ENCODE measurements around the gene ZNF865. TPM values are rescaled to one million over a fixed set of nuclear protein-coding genes. Genes with fewer than 3 reads are reported as not detected.

ZNF865 gene
- total and polyA plus RNA-seq, 12 donors, result 0.72 to 24.7 (median 10.6) TPM

- H3K27me3 ChIP-seq, result no peaks in the 10 kb centered on the region
- peaks cover 0 to 28% of the 10 kb centered on the region in 2 donors for H3K4me1 ChIP-seq (replicated peaks in 1 of 2)
- H3K9me3 ChIP-seq (replicated peaks in 1 of 3), result no peaks in the 10 kb centered on the region
- H3K27ac ChIP-seq, result no peak overlapping the region
- TF ChIP-seq CTCF (IDR thresholded peaks at IDR 0.05) (no peak), POLR2A (IDR thresholded peaks at IDR 0.05) (no peak)
- DNase-seq, result peak in 4 of 7 donors; percentile 19 to 48 (median 38)
- intact Hi-C loops (cut with DNase I), result no loop called here
- WGBS, 4 donors, result 94 to 97% (median 95%) methylated on average over 24 to 55 of the region's 55 CpGs
- H3K4me3 ChIP-seq, result no peak overlapping the region
- H3K36me3 ChIP-seq (replicated peaks in 1 of 2), result peaks cover 0 to 21% of the 10 kb centered on the region in 2 donors
Measured at GRCh38 chr19:55621673-55622231, 16.3 kb downstream of the ZNF865 start.

- H3K9me3 ChIP-seq (replicated peaks in 1 of 3), result no peaks in the 10 kb centered on the region
- intact Hi-C loops (cut with DNase I), result no loop called here
- peaks cover 0 to 28% of the 10 kb centered on the region in 2 donors for H3K4me1 ChIP-seq (replicated peaks in 1 of 2)
- H3K4me3 ChIP-seq, result no peak overlapping the region
- H3K27ac ChIP-seq, result peak overlapping the region in 3 of 5 donors; percentile 1 to 51 (median 18)
- WGBS, 4 donors, result 57 to 81% (median 78%) methylated on average over 13 to 40 of the region's 40 CpGs
- H3K27me3 ChIP-seq, result no peaks in the 10 kb centered on the region
- H3K36me3 ChIP-seq (replicated peaks in 1 of 2), result peaks cover 0 to 17% of the 10 kb centered on the region in 2 donors
- TF ChIP-seq POLR2A (IDR thresholded peaks at IDR 0.05) (no peak), CTCF (IDR thresholded peaks at IDR 0.05) (no peak)
- DNase-seq, result peak; percentile 38 to 69 (median 57)
Measured at GRCh38 chr19:55622242-55622969, 17.0 kb downstream of the ZNF865 start.

- DNase-seq, result peak in 1 of 7 donors; percentile 53
- TF ChIP-seq CTCF (IDR thresholded peaks at IDR 0.05) (no peak), POLR2A (IDR thresholded peaks at IDR 0.05) (no peak)
- Histone ChIP-seq H3K9me3 (replicated peaks in 1 of 3) (no peaks in the 10 kb centered on the region), H3K27me3 (no peaks in the 10 kb centered on the region), H3K4me3 (no peak overlapping the region), H3K27ac (peak overlapping the region in 3 of 5 donors; percentile 1 to 98 (median 18)), H3K4me1 (replicated peaks in 1 of 2) (peaks cover 0 to 28% of the 10 kb centered on the region in 2 donors), H3K36me3 (replicated peaks in 1 of 2) (peaks cover 0 to 12% of the 10 kb centered on the region in 2 donors)
- WGBS, 4 donors, result 91 to 96% (median 94%) methylated on average over 7 of the region's 7 CpGs
- intact Hi-C loops (cut with DNase I), result no loop called here
Measured at GRCh38 chr19:55623130-55623529, 17.7 kb downstream of the ZNF865 start.

- Histone ChIP-seq H3K27ac (peak overlapping the region; percentile 27 to 98 (median 92)), H3K4me1 (replicated peaks in 1 of 2) (peaks cover 0 to 28% of the 10 kb centered on the region in 2 donors), H3K36me3 (replicated peaks in 1 of 2) (peaks cover 0 to 12% of the 10 kb centered on the region in 2 donors), H3K27me3 (no peaks in the 10 kb centered on the region), H3K4me3 (peak overlapping the region in 1 of 4 donors; percentile 64), H3K9me3 (replicated peaks in 1 of 3) (no peaks in the 10 kb centered on the region)
- DNase-seq, result no peak
- TF ChIP-seq POLR2A (IDR thresholded peaks at IDR 0.05), result no peak
- no peak for TF ChIP-seq CTCF (IDR thresholded peaks at IDR 0.05)
- intact Hi-C loops (cut with DNase I), result no loop called here
- WGBS, 4 donors, result 61 to 69% (median 67%) methylated on average over 7 of the region's 7 CpGs
Measured at GRCh38 chr19:55623561-55623960, 18.1 kb downstream of the ZNF865 start.

Measured in adrenal gland (tissue), 12 donors.